Measurements from ENCODE around the gene EFCC1.

Gene EFCC1

GRCh38 chr3:129078510-129078909 is 77.4 kb downstream of the EFCC1 start:
- no peak for DNase-seq
- no peak overlapping the region for H3K27ac ChIP-seq
- H3K36me3 ChIP-seq, result no peaks in the 10 kb centered on the region
- no peaks in the 10 kb centered on the region for H3K27me3 ChIP-seq (ENCODE audit: insufficient read depth, low read depth, severe bottlenecking)
- no peak for TF ChIP-seq CTCF (IDR thresholded peaks at IDR 0.05; ENCODE audit: low read depth, low read length)
- H3K9me3 ChIP-seq (ENCODE audit: severe bottlenecking), result no peaks in the 10 kb centered on the region
- H3K4me3 ChIP-seq (ENCODE audit: low read depth, low read length), result no peak overlapping the region

DNA sequence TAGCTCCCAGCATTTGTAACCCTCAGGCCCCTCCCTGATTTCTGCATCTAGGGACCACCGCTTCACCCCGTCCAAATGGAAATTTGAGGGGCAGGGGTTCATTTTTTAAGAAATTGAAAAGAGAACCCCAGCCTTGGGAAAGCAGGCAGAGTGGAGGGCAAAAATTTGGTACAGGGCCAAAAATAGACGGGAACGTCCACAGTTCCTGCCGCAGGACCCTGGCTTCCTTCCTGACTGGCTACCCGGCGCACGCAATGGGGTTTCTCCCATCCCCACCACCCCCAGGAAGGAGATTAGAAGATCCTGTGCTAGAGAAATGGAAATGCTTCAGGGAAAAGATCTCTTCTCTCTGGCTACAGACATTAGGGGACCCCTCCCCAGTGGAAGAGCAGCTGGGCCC is 80.4 kb downstream of the EFCC1 start:
- DNase-seq, result no peak
- Histone ChIP-seq H3K9me3 (ENCODE audit: severe bottlenecking) (no peaks in the 10 kb centered on the region), H3K4me3 (ENCODE audit: low read depth, low read length) (no peak overlapping the region), H3K36me3 (no peaks in the 10 kb centered on the region), H3K27ac (no peak overlapping the region), H3K27me3 (ENCODE audit: insufficient read depth, low read depth, severe bottlenecking) (no peaks in the 10 kb centered on the region)
- no peak for TF ChIP-seq CTCF (IDR thresholded peaks at IDR 0.05; ENCODE audit: low read depth, low read length)

- no peaks in the 10 kb centered on the region for H3K36me3 ChIP-seq
- H3K27ac ChIP-seq, result no peak overlapping the region
- DNase-seq, result no peak
- H3K9me3 ChIP-seq (ENCODE audit: severe bottlenecking), result no peaks in the 10 kb centered on the region
- H3K4me3 ChIP-seq (ENCODE audit: low read depth, low read length), result no peak overlapping the region
- H3K27me3 ChIP-seq (ENCODE audit: insufficient read depth, low read depth, severe bottlenecking), result no peaks in the 10 kb centered on the region
- no peak for TF ChIP-seq CTCF (IDR thresholded peaks at IDR 0.05; ENCODE audit: low read depth, low read length)
Measured at GRCh38 chr3:129082026-129082425, 80.9 kb downstream of the EFCC1 start.

GRCh38 chr3:129084501-129084900 is 83.4 kb downstream of the EFCC1 start:
- Histone ChIP-seq H3K27me3 (ENCODE audit: insufficient read depth, low read depth, severe bottlenecking) (no peaks in the 10 kb centered on the region), H3K27ac (no peak overlapping the region), H3K4me3 (ENCODE audit: low read depth, low read length) (no peak overlapping the region), H3K36me3 (no peaks in the 10 kb centered on the region), H3K9me3 (ENCODE audit: severe bottlenecking) (no peaks in the 10 kb centered on the region)
- TF ChIP-seq CTCF (IDR thresholded peaks at IDR 0.05; ENCODE audit: low read depth, low read length), result no peak
- DNase-seq, result no peak

- H3K27ac ChIP-seq, result no peak overlapping the region
- no peak for DNase-seq
- no peaks in the 10 kb centered on the region for H3K36me3 ChIP-seq
- TF ChIP-seq CTCF (IDR thresholded peaks at IDR 0.05; ENCODE audit: low read depth, low read length), result no peak
- H3K4me3 ChIP-seq (ENCODE audit: low read depth, low read length), result no peak overlapping the region
- H3K27me3 ChIP-seq (ENCODE audit: insufficient read depth, low read depth, severe bottlenecking), result no peaks in the 10 kb centered on the region
- H3K9me3 ChIP-seq (ENCODE audit: severe bottlenecking), result no peaks in the 10 kb centered on the region
Measured at GRCh38 chr3:129085165-129085715, 84.1 kb downstream of the EFCC1 start.

- no peaks in the 10 kb centered on the region for H3K27me3 ChIP-seq (ENCODE audit: insufficient read depth, low read depth, severe bottlenecking)
- no peaks in the 10 kb centered on the region for H3K36me3 ChIP-seq
- no peaks in the 10 kb centered on the region for H3K9me3 ChIP-seq (ENCODE audit: severe bottlenecking)
- no peak overlapping the region for H3K27ac ChIP-seq
- DNase-seq, result no peak
- no peak for TF ChIP-seq CTCF (IDR thresholded peaks at IDR 0.05; ENCODE audit: low read depth, low read length)
- no peak overlapping the region for H3K4me3 ChIP-seq (ENCODE audit: low read depth, low read length)
Measured at GRCh38 chr3:129085818-129086217, 84.7 kb downstream of the EFCC1 start.

All from WERI-Rb-1 (cell line).